Right ventricle myocardium inferior (tissue), 1 donor: ENCODE data around the gene FRG2C. TPM values are rescaled to one million over a fixed set of nuclear protein-coding genes. Genes with fewer than 3 reads are reported as not detected.
"Not testable (repeated sequence)": the region's sequence is repeated elsewhere in the genome, so short reads cannot be mapped to it uniquely, and the experiment has no call there.

ENCODE experiments used
- ATAC-seq: fragments of 200-7000 bp; cut with Tn5 transposase; one replicate; pipeline ENCODE4 v1.9.1; 2020; ENCODE audit warnings: mild to moderate bottlenecking, moderate library complexity
- DNase-seq: peaks from one replicate; pipeline ENCODE4 v3.0.0; 2021; ENCODE audit errors: missing footprints
- intact Hi-C: fragments of 100-400 bp; cut with DNase I; formaldehyde crosslinking; loops from one replicate; pipeline ENCODE4 v1.11.0; 2022
- long read RNA-seq: library from polyadenylated mRNA; unstranded; transcript quantifications from one replicate; pipeline ENCODE4 v2.0.0, GENCODE V29; 2021
- total RNA-seq: library from RNA; stranded (reverse); fragmentation: NEBNext Ultra II Directional; extraction: Animal tissue kit (Norgen Biotek cat#: 25700); gene quantifications from one replicate; pipeline ENCODE4 v1.2.1, GENCODE V29; 2021
- donor health status: DM: no; HTN: yes; CAD: no; lungs with severe emphysema.

FRG2C gene
- not detected for total RNA-seq
- long read RNA-seq = 0 reads

- DNase-seq, intact Hi-C loops, ATAC-seq: not testable (repeated sequence)
Observed at GRCh38 chr3:75664028-75664427, at the start of gene FRG2C. Gene FRG2C, plus strand, starts transcription at chr3:75664328. Its CDS starts 52 bp downstream, at chr3:75664380.

GRCh38 chr3:75618666-75619305, 45.3 kb upstream of the FRG2C start:
- intact Hi-C loops = not testable (repeated sequence)
- ATAC-seq (peak; percentile 56), DNase-seq (peak; percentile 85)

GRCh38 chr3:75619481-75620031, 44.6 kb upstream of the FRG2C start:
- DNase-seq, ATAC-seq, intact Hi-C loops: not testable (repeated sequence)

GRCh38 chr3:75621772-75622171, 42.4 kb upstream of the FRG2C start:
- intact Hi-C loops, ATAC-seq, DNase-seq: not testable (repeated sequence)

- DNase-seq, intact Hi-C loops, ATAC-seq: not testable (repeated sequence)
Observed at GRCh38 chr3:75623656-75624055, 40.5 kb upstream of the FRG2C start.

GRCh38 chr3:75630887-75631535, 33.1 kb upstream of the FRG2C start:
- ATAC-seq, DNase-seq, intact Hi-C loops: not testable (repeated sequence)

GRCh38 chr3:75631541-75631940, 32.6 kb upstream of the FRG2C start:
- intact Hi-C loops = no loop called here
- DNase-seq (no peak), ATAC-seq (no peak)

- ATAC-seq, intact Hi-C loops, DNase-seq: not testable (repeated sequence)
Observed at GRCh38 chr3:75638947-75639346, 25.2 kb upstream of the FRG2C start.

GRCh38 chr3:75641107-75641517, 23.0 kb upstream of the FRG2C start:
- peak; percentile 91 for DNase-seq
- intact Hi-C loops = loop anchor here (5.0 kb wide), 1 partner anchor 349 kb away; no protein-coding TSS in a partner anchor
- not testable (repeated sequence) for ATAC-seq

GRCh38 chr3:75643031-75643800, 20.9 kb upstream of the FRG2C start:
- intact Hi-C loops = loop anchor here (5.0 kb wide), 1 partner anchor 351 kb away; no protein-coding TSS in a partner anchor
- not testable (repeated sequence) for ATAC-seq, DNase-seq

- intact Hi-C loops, ATAC-seq, DNase-seq: not testable (repeated sequence)
Observed at GRCh38 chr3:75645548-75645947, 18.6 kb upstream of the FRG2C start.

GRCh38 chr3:75650191-75650590, 13.9 kb upstream of the FRG2C start:
- ATAC-seq (no peak), DNase-seq (no peak)
- intact Hi-C loops = no loop called here

GRCh38 chr3:75655101-75655904, 8.8 kb upstream of the FRG2C start:
- ATAC-seq, DNase-seq, intact Hi-C loops: not testable (repeated sequence)

GRCh38 chr3:75655956-75656355, 8.2 kb upstream of the FRG2C start:
- intact Hi-C loops, DNase-seq, ATAC-seq: not testable (repeated sequence)

GRCh38 chr3:75658411-75659107, 5.6 kb upstream of the FRG2C start:
- ATAC-seq, intact Hi-C loops, DNase-seq: not testable (repeated sequence)

- intact Hi-C loops, DNase-seq, ATAC-seq: not testable (repeated sequence)
Observed at GRCh38 chr3:75659108-75659433, 5.1 kb upstream of the FRG2C start.

GRCh38 chr3:75665626-75666025, 1.5 kb downstream of the FRG2C start:
- DNase-seq, ATAC-seq, intact Hi-C loops: not testable (repeated sequence)
